Midbrain (tissue), 1 donor: ENCODE results near the gene PUSL1.
A peak's percentile ranks its signal among the peaks of the same experiment; 100 is the strongest.

Source experiments
- DNase-seq: peaks from one replicate; lab custom pipeline; 2025; lab: John Stamatoyannopoulos, UW

Gene PUSL1

DNA sequence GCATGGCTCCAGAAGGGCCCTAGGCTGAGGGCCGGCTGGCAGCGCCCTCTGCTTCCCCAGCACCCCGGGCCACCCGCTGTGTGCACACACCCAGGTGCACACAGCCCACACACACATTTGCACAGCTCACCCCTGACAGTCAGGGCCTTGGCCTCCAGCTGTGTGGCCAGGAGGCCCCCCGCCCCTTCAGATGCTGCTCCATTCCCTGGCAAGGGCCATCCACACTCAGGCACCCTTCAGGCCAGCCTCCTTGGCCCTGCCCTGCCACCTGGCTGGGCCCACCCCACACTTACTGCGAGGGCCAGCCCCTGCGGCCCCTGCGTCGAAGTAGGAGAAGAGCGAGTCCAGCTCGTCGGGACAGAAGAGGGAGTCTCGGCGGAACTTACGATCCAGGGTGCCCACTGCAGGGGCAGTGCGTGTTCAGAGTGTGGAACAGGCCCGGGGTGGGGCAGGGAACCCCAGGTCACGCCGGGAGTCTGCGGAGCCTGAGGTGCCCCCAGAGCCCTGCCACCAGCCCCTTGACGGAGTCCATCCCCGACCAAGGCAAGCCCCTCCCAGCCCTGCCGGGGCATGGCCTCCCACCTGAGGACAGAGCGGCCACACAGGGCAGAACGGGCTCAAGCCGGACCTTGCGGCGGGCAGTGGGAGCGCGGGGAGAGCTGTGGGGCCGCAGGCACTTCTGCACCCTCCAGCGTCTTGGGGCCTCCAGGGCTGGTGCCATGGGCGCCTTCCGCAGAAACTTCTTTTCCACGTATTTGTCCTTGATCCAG, 13.1 kb upstream of the PUSL1 start:
- DNase-seq = no peak

DNA sequence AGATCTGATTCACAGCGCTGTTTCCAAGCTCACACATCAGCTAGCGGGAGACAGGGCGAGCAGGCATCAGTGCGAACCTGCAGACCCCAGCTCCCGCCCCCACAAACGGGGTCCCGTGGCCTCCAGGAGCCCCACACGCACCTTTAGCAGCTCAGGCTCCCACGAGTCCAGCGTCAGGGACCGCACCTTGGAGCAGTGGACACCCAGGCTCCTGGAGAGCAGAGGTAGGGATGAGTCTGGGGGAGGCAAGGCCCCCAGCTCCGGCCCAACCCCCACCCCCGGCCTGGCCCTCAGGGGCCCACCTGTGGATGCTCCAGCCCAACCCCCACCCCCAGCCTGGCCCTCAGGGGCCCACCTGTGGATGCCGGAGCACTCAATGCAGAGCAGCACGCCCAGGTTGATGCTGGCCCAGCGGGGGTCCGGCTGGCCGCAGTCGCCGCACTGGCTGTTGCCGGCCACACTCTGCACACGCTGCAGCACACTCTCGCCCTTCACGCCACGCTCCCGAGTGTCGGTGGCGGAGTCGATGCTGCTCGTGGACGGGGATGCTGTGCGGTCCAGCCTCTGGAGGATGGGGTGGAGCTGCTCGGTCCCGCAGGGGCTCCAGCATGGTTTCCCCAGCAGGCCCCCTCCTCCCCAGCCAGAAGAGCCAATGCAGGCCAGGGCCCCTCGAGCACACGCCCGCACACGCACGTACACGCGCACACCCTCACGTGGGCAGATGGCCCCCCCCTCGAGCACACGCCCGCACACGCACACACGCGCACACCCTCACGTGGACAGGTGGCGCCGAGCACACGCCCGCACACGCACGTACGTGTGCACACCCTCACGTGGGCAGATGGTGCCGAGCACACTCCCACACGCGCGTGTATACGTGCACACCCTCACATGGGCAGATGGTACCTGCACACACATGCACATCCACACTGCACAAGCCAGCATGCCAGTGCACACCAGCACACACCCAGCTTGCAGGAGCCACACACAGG, 12.0 kb upstream of the PUSL1 start:
- DNase-seq = no peak

DNA sequence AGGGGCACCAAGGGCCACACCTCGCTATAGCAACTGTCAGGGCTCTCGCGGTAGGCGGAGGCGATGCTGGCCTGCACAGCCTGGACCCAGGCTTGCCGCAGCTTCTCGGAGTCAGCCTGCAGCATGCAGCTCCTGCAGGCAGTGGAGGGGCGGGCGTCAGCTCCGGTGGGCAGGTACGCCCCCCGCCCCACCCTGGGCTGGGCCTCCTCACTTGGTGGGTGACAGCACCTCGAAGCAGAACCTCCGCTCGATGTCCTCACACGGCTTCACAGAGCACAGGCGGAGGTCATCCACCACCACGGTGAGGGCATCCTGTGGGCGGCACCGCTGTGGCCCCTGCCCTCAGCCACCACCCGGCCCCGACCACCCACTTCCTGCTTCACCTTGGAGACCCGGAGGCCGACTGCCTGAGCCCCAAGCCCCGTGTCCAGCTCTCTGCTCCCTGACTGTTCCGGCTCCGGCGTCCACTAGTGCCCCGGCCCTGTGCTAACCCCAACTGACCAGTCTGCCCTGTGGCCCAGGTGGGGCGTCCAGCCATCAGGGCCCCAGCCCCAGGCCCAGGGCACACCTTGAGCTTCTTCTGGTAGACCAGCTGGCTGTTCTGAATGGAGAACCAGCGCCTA, 10.5 kb upstream of the PUSL1 start:
- no peak for DNase-seq

DNA sequence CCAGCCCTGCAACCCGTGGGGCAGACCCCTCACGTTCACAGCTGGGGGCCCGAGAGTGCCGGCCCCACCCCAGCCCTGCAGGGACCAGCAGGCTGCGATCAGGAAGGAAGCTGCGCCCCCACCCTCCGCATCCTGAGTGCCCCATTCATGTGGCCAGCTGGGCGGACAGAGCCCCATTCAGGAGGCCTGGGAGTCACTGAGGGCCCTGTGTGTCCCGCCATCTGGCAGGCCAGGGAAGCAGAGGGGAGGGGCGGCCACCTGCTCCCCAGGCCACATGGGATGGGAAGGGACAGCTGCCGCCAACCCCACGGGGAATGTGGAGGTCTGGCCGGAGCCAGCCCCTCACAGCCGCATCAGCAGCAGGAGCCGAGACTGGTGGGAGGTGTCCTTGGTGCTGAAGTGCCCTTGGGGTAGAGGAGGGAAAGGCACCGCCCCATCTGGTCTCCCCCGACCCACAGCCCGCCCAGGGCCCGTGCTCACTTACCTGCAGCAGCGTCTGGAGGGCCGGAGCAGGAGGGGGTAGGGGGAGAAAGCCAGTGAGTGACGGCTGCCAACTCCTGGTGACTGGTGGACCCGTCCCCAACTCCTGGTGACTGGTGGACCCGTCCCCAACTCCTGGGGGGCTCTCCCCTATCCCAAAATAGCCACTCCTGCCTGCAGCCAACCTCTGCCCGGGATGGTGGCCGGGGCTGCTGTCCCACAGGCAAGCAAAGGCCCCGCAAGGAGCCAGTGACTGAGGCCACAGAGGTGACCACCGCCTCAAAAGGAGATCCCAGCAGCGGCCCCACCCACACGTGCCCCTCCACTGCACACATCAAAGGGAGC, 9.3 kb upstream of the PUSL1 start:
- DNase-seq = peak; percentile 92

DNA sequence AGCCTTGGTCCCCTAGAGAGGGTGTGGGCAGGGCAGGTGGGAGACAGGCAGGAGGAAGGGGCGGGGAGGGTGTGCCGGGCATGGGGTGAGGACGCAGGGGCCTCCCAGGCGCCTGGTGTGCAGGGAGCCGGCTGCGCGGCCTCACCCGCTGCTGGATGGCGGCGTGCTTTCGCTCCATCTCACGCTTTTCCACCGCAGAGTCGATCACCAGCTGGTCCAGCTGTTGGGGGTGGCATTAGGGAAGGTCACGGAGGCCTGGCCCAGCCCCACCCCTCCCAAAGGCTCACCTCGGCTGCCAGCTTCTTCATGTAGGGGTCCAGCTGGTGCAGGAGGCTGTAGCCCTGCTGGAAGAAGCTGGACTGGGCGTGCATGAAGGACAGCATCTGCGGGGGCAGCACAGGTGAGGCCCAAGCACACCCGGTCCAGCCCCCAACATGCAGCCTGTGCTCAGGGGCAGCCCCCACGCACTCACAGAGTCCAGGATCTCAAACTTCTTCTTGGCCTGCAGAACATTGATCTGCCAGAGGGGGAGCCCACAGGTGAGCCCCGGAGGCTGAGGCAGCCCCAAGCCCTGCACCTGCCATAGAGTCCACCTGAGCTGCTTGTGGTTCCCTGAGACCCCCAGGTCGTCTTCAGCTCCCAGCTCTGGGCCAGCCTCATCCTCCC, 8.6 kb upstream of the PUSL1 start:
- DNase-seq = no peak

DNA sequence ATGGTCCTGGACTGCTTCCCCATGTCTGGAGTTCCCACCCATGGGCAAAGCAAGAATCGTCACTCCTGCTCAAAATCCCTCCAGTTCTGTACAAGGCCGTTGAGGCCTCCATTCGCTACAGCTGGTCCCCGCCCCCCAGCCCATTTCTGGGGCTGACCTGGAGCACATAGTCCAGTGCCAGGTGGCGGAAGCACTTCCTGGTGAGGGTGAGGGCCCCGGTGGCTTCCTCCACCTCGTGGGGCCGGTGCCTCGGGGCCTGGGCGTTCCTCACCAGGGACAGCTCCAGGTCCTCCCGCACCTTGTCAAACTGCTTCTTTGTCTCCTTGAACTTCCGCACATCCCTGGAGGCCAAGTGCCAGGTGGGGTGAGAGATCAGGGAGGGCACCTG, 8.1 kb upstream of the PUSL1 start:
- no peak for DNase-seq

DNA sequence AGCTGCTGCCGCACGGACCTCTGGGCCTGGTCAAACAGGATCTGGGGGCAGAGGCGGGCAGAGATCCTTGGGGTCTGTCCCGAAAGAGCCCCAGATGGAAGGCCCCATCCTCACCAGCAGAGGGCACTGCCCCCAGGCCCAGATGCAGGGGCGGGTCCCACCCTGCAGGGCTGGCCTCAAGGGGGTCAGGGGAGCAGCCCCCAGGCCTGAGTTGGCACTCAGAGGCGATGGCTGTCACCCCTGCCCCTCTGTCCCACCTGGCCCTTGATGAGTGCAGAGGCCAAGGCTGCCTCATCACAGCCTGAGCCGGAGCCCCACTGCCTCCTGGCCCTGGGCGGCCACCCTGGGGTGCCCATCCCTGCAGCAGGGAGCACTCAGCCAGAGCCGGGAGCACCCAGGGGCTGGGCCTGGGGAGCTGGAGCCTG, 6.4 kb upstream of the PUSL1 start:
- DNase-seq = no peak

DNA sequence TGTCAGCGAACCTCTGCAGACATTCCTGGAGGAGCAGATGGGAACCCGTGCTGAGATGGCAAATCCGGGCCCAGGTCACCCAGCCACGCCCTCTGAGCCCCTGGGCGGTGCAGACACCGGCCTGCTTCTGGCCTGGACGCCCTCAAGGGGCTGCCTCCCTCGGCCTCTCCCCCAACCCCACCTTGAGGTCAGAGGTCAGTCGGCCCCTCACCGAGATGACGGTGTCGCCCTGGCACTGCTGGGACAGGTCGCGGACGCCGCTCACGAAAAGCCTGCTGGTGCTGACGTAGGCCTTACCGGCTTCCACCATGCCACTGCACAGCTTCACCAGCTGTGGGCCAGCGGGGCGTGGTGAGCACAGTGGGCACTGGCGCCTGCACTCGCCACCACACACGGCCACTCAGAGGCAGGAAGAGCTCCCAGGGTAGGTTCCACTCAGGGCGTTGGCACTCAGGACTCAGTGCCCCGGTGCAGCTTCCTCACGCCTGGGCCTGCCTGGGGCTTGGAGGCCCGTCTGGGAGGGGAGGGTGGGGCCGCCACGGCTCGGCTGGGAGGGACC, 5.4 kb upstream of the PUSL1 start:
- no peak for DNase-seq

DNA sequence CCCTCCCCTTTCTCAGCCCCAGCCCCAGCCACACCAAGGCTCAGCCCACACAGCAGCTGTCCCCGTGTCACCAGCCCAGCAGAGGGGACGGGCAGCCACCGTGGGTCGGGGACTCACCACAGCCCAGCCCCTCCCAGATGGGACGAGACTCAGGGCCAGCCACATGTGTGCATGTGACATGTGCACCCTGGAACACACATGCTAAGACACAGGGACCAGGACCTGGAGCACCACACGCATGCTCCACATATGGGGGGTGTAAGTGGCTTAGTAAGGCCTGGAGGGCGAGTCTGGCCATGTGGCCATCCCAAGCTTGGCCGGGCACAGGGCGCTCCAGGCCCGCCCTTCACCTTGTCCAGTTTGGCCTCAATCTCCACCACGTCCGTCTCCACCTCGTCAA, 4.7 kb upstream of the PUSL1 start:
- DNase-seq = no peak

DNA sequence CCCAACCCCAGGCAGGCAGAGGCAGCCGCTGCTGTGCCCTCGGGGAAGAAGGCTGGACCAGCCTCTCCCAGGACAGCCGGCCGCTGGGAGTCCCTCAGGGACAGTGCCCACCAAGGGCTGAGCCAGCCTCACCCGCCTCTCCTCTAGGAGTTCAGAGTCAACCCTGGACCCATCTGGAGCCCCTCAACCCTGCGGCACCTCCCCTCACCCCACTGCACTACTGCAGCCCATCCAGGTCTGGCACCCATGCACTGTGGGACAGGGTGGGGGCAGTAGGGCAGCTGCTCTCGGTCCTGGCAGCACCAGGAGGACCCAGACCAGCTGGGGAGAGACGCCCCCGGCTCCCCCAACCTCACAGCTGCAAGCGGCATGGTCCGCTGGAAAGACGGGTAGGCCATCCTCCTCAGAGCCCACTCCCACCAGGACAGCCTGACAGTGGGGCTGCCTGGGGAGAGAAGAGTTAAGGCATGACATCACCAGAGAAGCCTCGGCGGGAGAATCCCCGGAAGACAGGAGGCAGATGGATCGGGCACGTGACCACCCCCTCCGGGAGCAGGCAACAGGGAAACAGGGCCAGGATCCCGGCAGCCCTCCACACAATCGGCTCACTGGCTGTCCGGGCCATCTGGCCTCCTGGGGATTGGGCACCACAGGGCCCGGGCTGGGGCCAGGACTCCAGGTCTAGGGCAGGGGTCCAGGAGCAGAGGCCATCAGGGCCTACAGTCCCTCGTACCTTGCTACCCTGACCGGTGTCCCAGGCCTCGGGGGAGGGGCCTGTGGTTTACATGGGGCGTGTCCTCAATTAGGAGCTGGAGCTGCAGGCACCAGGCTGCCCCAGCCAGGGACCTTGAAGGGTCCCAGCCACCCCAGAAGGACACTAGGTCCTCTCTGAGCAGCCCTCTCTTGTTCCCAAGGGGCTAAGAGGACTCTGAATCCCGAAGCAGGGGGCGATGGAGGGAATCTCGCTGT, 3.8 kb upstream of the PUSL1 start:
- DNase-seq = peak; percentile 91

DNA sequence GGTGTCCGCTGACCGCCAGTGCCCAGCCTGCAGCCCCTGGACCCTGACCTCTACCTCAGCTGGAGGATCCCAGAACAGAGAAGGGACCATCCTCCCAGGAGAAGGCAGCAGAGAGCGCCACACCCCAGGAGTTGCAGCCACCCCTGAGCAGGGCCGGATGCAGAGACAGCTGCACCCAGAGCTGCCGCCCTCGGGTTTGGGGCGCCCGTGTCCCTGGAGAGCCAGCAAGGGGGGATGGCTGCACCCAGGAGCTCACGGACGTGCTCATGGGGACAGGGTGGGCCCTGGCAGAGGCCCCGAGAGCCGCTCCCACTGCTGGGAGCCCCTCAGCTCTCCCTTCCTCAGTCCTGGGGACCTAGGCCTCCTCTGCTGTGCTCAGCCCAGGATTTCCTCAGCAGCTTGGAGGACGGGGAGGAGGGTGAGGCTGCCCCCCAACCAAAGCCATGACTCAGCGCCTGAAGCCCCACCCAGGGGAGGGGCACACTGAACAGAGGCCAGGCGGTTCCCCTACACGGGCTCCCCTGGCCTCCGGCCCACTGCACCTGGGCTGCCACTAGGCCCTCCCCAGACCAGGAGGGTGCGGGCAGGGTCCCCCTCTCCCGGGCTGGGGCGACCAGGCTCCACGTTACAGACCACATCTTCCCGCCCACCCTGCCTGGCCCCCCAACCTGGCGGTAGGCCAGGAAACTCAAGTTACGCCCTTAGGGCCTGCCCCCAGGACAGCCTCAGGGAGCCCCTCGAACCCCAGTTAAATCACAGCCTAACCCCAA, 2.9 kb upstream of the PUSL1 start:
- no peak for DNase-seq

DNA sequence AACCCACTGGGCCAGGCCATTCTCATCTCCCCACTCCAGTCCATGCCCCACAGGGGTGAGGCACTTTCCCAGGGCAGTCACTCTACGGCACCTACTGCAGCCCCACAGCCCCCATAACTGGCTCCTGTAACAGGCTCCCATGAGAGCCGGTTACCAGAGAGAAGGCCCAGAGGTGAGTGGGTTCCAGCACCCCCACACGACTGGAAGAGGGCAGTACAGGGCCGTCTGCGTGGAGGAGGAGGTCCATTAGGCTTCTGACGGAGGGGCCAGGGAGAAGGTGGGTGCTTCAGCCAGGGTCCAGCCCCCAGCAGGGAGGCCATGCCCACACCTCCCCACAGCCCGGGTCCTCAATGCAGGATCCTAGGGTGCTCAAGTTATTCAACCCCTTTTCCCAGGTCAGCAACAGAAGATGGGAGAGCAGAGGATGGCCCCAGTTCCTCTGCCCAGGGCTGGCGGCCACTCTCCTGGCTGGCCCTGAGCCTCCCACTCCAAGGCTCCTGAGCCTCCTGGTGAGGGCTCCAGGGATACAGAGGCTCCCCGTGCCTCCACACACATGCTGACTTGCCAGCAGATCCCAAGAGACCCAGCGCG, 2.2 kb upstream of the PUSL1 start:
- no peak for DNase-seq

DNA sequence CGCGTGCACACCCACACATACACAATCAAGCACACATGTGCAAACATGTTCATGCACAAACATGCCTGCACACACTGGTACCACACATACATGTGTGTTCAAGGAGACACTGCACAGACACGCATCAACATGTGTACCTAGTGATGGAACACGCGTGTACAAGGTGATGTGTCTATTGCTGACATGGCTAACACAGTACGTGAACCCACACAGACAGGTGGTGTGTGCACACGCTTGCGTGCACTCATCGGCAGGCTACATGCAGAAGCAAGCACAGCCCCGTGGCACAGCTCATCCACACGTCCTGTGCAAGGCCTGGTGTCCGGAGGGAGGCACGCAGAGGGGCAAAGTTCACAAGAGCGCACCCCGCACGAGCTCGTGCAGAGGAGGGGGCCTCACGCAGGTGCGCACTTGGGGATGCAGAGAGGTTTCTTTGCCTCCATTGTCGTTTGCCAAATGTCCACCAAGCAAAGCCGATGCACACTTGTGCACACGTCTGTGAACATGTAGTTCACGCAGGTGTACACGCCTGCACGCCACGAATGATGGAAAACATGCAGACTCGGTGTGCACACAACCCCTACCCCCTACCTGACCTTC, 1.6 kb upstream of the PUSL1 start:
- DNase-seq = no peak

DNA sequence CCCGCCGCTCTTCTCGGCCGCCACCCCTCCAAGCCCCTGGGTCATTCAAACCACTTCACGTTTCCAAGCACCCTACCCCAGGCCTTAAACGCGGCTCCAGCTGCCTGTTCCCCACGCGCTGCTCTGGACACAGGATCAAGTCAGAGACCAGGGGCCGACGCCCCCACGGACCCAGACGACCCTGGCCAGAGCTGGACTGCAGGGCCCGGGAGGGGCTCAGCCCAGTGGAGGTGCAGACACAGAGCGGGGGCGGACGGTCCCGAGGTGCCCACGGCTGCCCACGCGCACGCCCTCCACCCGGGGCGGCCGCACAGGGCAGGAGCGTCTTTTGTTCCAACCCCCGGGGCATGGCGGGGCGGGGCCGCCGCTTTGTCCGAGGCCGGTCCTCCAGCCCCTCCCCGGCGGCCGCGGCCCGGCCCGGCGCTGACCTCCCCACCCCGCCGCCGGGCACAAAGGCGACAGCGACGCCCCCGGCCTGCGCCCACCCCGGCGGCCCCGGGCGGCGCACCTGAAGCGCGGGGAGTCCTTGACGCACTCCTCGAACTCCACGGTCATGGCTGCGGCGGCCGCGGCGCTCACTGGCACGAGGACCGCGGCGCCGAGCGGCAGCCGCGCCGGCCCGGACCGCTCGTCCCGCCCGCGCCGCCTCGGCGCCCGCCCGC, 1.0 kb upstream of the PUSL1 start:
- DNase-seq = no peak

DNA sequence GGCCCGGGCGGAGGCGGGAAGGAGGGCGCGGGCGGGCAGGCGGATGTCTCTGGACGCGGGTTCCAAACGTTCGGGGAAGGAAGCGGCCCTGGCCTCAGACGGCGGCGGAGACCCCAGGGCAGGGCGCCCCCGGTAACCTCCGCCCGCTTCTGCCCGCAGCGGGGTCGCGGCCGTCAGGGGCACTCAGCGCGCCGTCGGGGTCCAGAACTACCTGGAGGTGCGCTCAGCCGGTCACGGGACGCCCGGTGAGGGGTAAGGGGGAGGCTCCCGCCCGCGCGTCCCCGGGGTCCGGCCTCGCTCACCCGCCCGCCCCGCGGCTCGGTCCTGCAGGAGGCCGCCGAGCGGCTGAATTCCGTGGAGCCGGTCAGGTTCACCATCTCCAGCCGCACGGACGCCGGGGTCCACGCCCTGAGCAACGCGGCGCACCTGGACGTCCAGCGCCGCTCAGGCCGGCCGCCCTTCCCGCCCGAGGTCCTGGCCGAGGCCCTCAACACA, 406 bp downstream of the PUSL1 start:
- DNase-seq = no peak

DNA sequence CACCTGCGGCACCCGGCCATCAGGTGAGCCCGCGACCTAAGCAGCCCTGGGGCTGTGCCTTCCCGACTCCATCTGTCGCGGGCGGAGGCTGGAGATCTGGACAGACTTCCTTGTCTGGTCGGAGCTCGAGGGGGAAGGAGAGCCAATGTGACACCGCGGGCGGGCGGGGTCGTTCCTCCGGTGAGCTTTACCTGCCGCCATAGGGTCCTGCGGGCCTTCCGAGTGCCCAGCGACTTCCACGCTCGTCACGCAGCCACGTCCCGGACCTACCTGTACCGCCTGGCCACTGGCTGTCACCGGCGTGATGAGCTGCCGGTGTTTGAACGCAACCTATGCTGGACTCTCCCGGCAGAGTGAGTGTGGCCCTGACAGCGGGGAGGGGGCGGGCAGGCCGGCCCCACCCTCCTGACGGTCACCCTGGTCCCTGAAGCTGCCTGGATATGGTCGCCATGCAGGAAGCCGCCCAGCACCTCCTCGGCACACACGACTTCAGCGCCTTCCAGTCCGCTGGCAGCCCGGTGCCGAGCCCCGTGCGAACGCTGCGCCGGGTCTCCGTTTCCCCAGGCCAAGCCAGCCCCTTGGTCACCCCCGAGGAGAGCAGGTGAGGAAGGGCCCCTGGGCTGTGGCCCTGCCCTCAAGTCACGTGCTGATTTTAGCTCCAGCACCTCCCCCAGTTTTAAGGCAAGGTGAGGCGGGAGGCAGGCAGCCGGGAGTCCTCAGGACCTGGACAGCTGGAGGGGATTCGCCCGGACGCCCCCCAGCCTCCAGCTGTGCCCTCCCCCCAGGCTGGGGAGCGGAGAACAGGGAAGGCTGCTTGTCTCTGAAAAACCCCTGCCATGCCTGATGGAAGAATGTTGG, 1.1 kb downstream of the PUSL1 start:
- DNase-seq = no peak

DNA sequence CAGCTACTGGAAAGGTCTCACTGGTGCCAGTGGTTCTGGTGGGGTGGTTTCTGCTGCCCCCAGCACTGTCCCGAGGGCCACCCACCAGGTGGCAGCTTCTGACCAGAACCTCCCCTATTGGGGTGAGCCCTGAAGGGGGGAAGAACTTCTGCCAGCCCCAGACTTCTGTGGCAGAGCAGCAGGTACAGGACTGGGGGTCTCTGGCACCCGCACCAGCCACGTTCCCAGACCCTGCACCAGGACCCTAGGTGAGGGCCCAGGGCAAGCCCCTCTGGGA, 1.6 kb downstream of the PUSL1 start:
- DNase-seq = no peak
